HEK293T (cell line): ENCODE results near the gene FNDC3B.

Experiments used
- CTCF ChIA-PET: fragments of 350-600 bp; formaldehyde crosslinking; extraction: SDS; loops from one replicate; lab custom pipeline; 2021; ENCODE audit warnings: antibody characterized with exemption, inconsistent platforms; lab: Yijun Ruan, JAX
- POLR2A ChIA-PET: fragments of 350-600 bp; formaldehyde crosslinking; extraction: SDS; loops from one replicate; lab custom pipeline; 2020; ENCODE audit warnings: antibody characterized with exemption, inconsistent platforms; lab: Yijun Ruan, JAX
- DNase-seq: peaks from one replicate; pipeline ENCODE4 v3.0.0; 2012; ENCODE audit warnings: mixed read lengths; ENCODE audit errors: extremely low spot score
- ARNT ChIP-seq: fragments of 450-650 bp; IDR thresholded peaks from 2 replicates; pipeline ENCODE4 v1.6.1; 2017; ENCODE audit warnings: mild to moderate bottlenecking
- BHLHE40 ChIP-seq: fragments of 450-650 bp; IDR thresholded peaks from 2 replicates; pipeline ENCODE4 v1.6.1; 2016; ENCODE audit warnings: mild to moderate bottlenecking, moderate library complexity, borderline replicate concordance
- CTBP1 ChIP-seq: fragments of 450-650 bp; IDR thresholded peaks from 2 replicates; pipeline ENCODE4 v1.6.1; 2016; ENCODE audit warnings: borderline replicate concordance
- ELF4 ChIP-seq: fragments of 450-650 bp; IDR thresholded peaks from 2 replicates; pipeline ENCODE4 v1.6.1; 2017; ENCODE audit warnings: antibody characterized with exemption
- FOXA1 ChIP-seq: fragments of 450-650 bp; IDR thresholded peaks from 2 replicates; pipeline ENCODE4 v1.6.1; 2016; ENCODE audit warnings: mild to moderate bottlenecking
- FOXK2 ChIP-seq: fragments of 450-650 bp; IDR thresholded peaks from 2 replicates; pipeline ENCODE4 v1.6.1; 2016; ENCODE audit warnings: mild to moderate bottlenecking
- FOXM1 ChIP-seq: fragments of 450-650 bp; IDR thresholded peaks from 2 replicates; pipeline ENCODE4 v1.6.1; 2017; ENCODE audit warnings: mild to moderate bottlenecking, borderline replicate concordance
- HDGF ChIP-seq: fragments of 450-650 bp; IDR thresholded peaks from 2 replicates; pipeline ENCODE4 v1.6.1; 2017; ENCODE audit warnings: antibody characterized with exemption, borderline replicate concordance
- L3MBTL2 ChIP-seq: fragments of 450-650 bp; conservative IDR thresholded peaks from 2 replicates; pipeline ENCODE4 v1.6.1; 2016; ENCODE audit warnings: mild to moderate bottlenecking
- LEF1 ChIP-seq: fragments of 450-650 bp; IDR thresholded peaks from 2 replicates; pipeline ENCODE4 v1.6.1; 2017; ENCODE audit warnings: mild to moderate bottlenecking, borderline replicate concordance
- NFRKB ChIP-seq: fragments of 450-650 bp; IDR thresholded peaks from 2 replicates; pipeline ENCODE4 v1.6.1; 2016; ENCODE audit warnings: mild to moderate bottlenecking, moderate library complexity
- PKNOX1 ChIP-seq: fragments of 450-650 bp; IDR thresholded peaks from 2 replicates; pipeline ENCODE4 v1.6.1; 2016
- SP1 ChIP-seq: fragments of 450-650 bp; IDR thresholded peaks from 2 replicates; pipeline ENCODE4 v1.6.1; 2017
- SUZ12 ChIP-seq: fragments of 450-650 bp; IDR thresholded peaks from 2 replicates; pipeline ENCODE4 v1.6.1; 2016; ENCODE audit warnings: mild to moderate bottlenecking
- TARDBP ChIP-seq: fragments of 450-650 bp; IDR thresholded peaks from 2 replicates; pipeline ENCODE4 v1.6.1; 2016
- ZNF384 ChIP-seq: fragments of 450-650 bp; IDR thresholded peaks from 2 replicates; pipeline ENCODE4 v1.6.1; 2016

Gene FNDC3B

GRCh38 chr3:172184106-172184822 is 144.9 kb downstream of the FNDC3B start:
- DNase-seq: no peak
- ChIA-PET CTCF (no interaction called here), POLR2A (no interaction called here)
- TF ChIP-seq CTBP1: no peak
- TF ChIP-seq FOXK2: no peak
- TF ChIP-seq ZNF384: no peak
- TF ChIP-seq SP1: no peak
- TF ChIP-seq LEF1: no peak
- TF ChIP-seq FOXM1: no peak
- TF ChIP-seq TARDBP: no peak
- TF ChIP-seq NFRKB: no peak
- TF ChIP-seq HDGF: no peak
- TF ChIP-seq ARNT: no peak
- TF ChIP-seq SUZ12: no peak
- no peak for TF ChIP-seq ELF4
- TF ChIP-seq BHLHE40: no peak
- TF ChIP-seq FOXA1: no peak
- no peak for TF ChIP-seq L3MBTL2
- TF ChIP-seq PKNOX1: no peak

- ChIA-PET CTCF (no interaction called here), POLR2A (no interaction called here)
- DNase-seq: no peak
- no peak for TF ChIP-seq ELF4
- no peak for TF ChIP-seq CTBP1
- TF ChIP-seq FOXK2: no peak
- TF ChIP-seq BHLHE40: no peak
- TF ChIP-seq FOXM1: no peak
- no peak for TF ChIP-seq SUZ12
- no peak for TF ChIP-seq ZNF384
- no peak for TF ChIP-seq NFRKB
- TF ChIP-seq FOXA1: no peak
- no peak for TF ChIP-seq ARNT
Measured at GRCh38 chr3:172185907-172186306, 146.5 kb downstream of the FNDC3B start.

- no peak for DNase-seq
- POLR2A ChIA-PET: no interaction called here
- CTCF ChIA-PET: no interaction called here
- no peak for TF ChIP-seq FOXM1
- TF ChIP-seq CTBP1: no peak
- no peak for TF ChIP-seq LEF1
- TF ChIP-seq FOXK2: no peak
- no peak for TF ChIP-seq L3MBTL2
- no peak for TF ChIP-seq PKNOX1
Measured at GRCh38 chr3:172186607-172187006, 147.2 kb downstream of the FNDC3B start.

GRCh38 chr3:172187511-172187910 is 148.1 kb downstream of the FNDC3B start:
- ChIA-PET POLR2A (no interaction called here), CTCF (no interaction called here)
- TF ChIP-seq PKNOX1 (no peak), CTBP1 (no peak)
- no peak for DNase-seq

GRCh38 chr3:172188511-172188910 is 149.1 kb downstream of the FNDC3B start:
- no peak for TF ChIP-seq SUZ12
- TF ChIP-seq NFRKB: no peak
- TF ChIP-seq ARNT: no peak
- TF ChIP-seq PKNOX1: no peak
- no peak for TF ChIP-seq FOXK2
- TF ChIP-seq SP1: no peak
- no peak for TF ChIP-seq BHLHE40
- TF ChIP-seq LEF1: no peak
- TF ChIP-seq FOXM1: no peak
- no peak for TF ChIP-seq CTBP1
- no peak for TF ChIP-seq L3MBTL2
- no peak for TF ChIP-seq TARDBP
- no peak for TF ChIP-seq FOXA1
- no peak for TF ChIP-seq ZNF384
- POLR2A ChIA-PET: no interaction called here
- CTCF ChIA-PET: no interaction called here
- no peak for DNase-seq

- TF ChIP-seq HDGF (no peak), FOXM1 (no peak), SP1 (no peak), TARDBP (no peak), FOXA1 (no peak), ZNF384 (no peak), FOXK2 (no peak), ELF4 (no peak), NFRKB (no peak), L3MBTL2 (no peak), SUZ12 (no peak), BHLHE40 (no peak), ARNT (no peak), LEF1 (no peak), PKNOX1 (no peak)
- ChIA-PET POLR2A (no interaction called here), CTCF (no interaction called here)
- DNase-seq: no peak
Measured at GRCh38 chr3:172189213-172189612, 149.8 kb downstream of the FNDC3B start.
